ENCODE measurements around the gene ABCG1. TPM values are rescaled to one million over a fixed set of nuclear protein-coding genes. Genes with fewer than 3 reads are reported as not detected.

The ABCG1 gene
- polyA plus RNA-seq, 1 donor from 2014 or later = 14.2 TPM

DNA sequence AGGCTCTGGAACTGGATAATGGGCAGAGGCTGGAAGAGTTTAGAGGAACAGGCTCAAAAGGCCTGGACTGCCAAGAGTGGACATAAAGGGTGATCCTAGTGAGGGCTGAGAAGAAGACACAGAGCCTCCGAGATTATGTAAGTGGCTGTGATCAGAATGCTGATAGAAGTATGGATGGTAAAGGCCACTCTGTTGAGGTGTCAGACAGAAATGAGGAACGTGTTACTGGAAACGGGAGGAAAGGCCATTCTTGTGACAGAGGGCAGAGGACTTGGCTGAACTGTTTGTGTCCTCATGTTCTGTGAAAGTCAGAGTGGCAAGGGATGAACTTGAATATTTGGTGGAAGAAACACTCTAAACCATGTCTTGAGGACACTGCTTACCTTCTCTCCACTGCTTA lies 6.7 kb upstream of the ABCG1 start:
- Histone ChIP-seq H4K20me1 (ENCODE audit: insufficient read depth) (no peaks in the 10 kb centered on the region), H3K27me3 (ENCODE audit: insufficient read depth, low read depth, low read length) (no peaks in the 10 kb centered on the region), H3K36me3 (ENCODE audit: insufficient read depth, low read length) (no peaks in the 10 kb centered on the region), H3K27ac (ENCODE audit: low read length) (no peak overlapping the region), H3K4me3 (ENCODE audit: low read length) (no peak overlapping the region), H3K9ac (ENCODE audit: low read length) (no peak overlapping the region), H2AFZ (ENCODE audit: low read depth, low read length) (no peak overlapping the region), H3K79me2 (replicated peaks; ENCODE audit: insufficient read depth, low read length) (no peaks in the 10 kb centered on the region), H3F3A (ENCODE audit: insufficient read depth, low read length, poor library complexity, severe bottlenecking) (no peaks in the 10 kb centered on the region), H3K4me2 (ENCODE audit: low read length) (no peak overlapping the region), H3K9me3 (ENCODE audit: low read length) (no peaks in the 10 kb centered on the region), H3K9me2 (ENCODE audit: insufficient read depth, low read length) (no peaks in the 10 kb centered on the region)
- TF ChIP-seq POLR2AphosphoS5 (IDR thresholded peaks at IDR 0.05) (no peak), EZH2 (IDR thresholded peaks at IDR 0.05; ENCODE audit: borderline replicate concordance, insufficient read depth, low read length, poor library complexity, severe bottlenecking) (no peak), RAD21 (conservative IDR thresholded peaks at IDR 0.05) (no peak), SMC3 (conservative IDR thresholded peaks at IDR 0.05; ENCODE audit: poor library complexity) (no peak), TAF1 (IDR thresholded peaks at IDR 0.05; ENCODE audit: low read depth) (no peak), EP300 (conservative IDR thresholded peaks at IDR 0.05; ENCODE audit: poor library complexity, severe bottlenecking) (no peak), MXI1 (conservative IDR thresholded peaks at IDR 0.05; ENCODE audit: poor library complexity, severe bottlenecking) (no peak)
- TF ChIP-seq, protein P1, sequence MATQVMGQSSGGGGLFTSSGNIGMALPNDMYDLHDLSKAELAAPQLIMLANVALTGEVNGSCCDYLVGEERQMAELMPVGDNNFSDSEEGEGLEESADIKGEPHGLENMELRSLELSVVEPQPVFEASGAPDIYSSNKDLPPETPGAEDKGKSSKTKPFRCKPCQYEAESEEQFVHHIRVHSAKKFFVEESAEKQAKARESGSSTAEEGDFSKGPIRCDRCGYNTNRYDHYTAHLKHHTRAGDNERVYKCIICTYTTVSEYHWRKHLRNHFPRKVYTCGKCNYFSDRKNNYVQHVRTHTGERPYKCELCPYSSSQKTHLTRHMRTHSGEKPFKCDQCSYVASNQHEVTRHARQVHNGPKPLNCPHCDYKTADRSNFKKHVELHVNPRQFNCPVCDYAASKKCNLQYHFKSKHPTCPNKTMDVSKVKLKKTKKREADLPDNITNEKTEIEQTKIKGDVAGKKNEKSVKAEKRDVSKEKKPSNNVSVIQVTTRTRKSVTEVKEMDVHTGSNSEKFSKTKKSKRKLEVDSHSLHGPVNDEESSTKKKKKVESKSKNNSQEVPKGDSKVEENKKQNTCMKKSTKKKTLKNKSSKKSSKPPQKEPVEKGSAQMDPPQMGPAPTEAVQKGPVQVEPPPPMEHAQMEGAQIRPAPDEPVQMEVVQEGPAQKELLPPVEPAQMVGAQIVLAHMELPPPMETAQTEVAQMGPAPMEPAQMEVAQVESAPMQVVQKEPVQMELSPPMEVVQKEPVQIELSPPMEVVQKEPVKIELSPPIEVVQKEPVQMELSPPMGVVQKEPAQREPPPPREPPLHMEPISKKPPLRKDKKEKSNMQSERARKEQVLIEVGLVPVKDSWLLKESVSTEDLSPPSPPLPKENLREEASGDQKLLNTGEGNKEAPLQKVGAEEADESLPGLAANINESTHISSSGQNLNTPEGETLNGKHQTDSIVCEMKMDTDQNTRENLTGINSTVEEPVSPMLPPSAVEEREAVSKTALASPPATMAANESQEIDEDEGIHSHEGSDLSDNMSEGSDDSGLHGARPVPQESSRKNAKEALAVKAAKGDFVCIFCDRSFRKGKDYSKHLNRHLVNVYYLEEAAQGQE (IDR thresholded peaks at IDR 0.05; ENCODE audit: borderline replicate concordance) = no peak
- TF ChIP-seq, protein P2, sequence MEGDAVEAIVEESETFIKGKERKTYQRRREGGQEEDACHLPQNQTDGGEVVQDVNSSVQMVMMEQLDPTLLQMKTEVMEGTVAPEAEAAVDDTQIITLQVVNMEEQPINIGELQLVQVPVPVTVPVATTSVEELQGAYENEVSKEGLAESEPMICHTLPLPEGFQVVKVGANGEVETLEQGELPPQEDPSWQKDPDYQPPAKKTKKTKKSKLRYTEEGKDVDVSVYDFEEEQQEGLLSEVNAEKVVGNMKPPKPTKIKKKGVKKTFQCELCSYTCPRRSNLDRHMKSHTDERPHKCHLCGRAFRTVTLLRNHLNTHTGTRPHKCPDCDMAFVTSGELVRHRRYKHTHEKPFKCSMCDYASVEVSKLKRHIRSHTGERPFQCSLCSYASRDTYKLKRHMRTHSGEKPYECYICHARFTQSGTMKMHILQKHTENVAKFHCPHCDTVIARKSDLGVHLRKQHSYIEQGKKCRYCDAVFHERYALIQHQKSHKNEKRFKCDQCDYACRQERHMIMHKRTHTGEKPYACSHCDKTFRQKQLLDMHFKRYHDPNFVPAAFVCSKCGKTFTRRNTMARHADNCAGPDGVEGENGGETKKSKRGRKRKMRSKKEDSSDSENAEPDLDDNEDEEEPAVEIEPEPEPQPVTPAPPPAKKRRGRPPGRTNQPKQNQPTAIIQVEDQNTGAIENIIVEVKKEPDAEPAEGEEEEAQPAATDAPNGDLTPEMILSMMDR (IDR thresholded peaks at IDR 0.05; ENCODE audit: poor library complexity, severe bottlenecking) = no peak

DNA sequence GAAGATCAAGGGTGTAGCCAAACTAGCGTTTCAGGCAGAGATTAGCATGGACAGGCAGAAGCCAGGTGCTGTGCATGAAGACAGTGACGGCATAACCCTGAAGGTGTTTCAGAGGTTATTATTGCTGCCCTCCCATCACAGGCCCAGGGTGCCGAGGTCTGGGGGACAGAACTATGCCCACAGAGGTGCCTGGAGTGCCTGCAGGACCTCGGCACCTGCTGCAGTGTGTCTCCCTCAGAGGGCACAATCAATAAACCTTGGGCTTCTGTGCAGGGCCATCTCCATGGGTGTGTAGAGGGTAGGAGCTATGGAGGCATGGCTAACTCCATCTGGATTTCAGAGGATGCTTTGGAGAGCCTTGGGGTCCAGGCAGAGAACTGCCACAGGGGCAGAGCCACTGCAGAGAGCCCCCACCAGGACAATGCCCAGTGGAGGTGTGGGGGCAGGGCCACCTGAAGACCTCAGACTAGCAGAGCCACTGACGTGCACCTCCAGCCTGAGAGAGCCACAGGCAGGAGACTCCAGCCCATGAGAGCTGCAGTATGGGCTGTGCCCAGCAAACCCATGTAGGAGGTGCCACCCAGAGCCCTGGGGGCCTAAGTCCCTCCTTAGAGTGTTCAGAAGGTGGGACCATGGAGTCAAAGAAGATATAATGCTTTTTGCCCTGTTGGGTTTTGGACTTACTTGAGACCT lies 5.7 kb upstream of the ABCG1 start:
- TF ChIP-seq, protein P2 (IDR thresholded peaks at IDR 0.05; ENCODE audit: poor library complexity, severe bottlenecking) = no peak
- TF ChIP-seq POLR2AphosphoS5 (IDR thresholded peaks at IDR 0.05) (no peak), MXI1 (conservative IDR thresholded peaks at IDR 0.05; ENCODE audit: poor library complexity, severe bottlenecking) (no peak), SMC3 (conservative IDR thresholded peaks at IDR 0.05; ENCODE audit: poor library complexity) (no peak), TAF1 (IDR thresholded peaks at IDR 0.05; ENCODE audit: low read depth) (no peak), EZH2 (IDR thresholded peaks at IDR 0.05; ENCODE audit: borderline replicate concordance, insufficient read depth, low read length, poor library complexity, severe bottlenecking) (no peak), RAD21 (conservative IDR thresholded peaks at IDR 0.05) (no peak), EP300 (conservative IDR thresholded peaks at IDR 0.05; ENCODE audit: poor library complexity, severe bottlenecking) (no peak)
- TF ChIP-seq, protein P1 (IDR thresholded peaks at IDR 0.05; ENCODE audit: borderline replicate concordance) = no peak
- H3K4me2 ChIP-seq (ENCODE audit: low read length) = no peak overlapping the region
- H3K4me3 ChIP-seq (ENCODE audit: low read length) = no peak overlapping the region
- H3K36me3 ChIP-seq (ENCODE audit: insufficient read depth, low read length) = no peaks in the 10 kb centered on the region
- no peaks in the 10 kb centered on the region for H3F3A ChIP-seq (ENCODE audit: insufficient read depth, low read length, poor library complexity, severe bottlenecking)
- H4K20me1 ChIP-seq (ENCODE audit: insufficient read depth) = no peaks in the 10 kb centered on the region
- no peaks in the 10 kb centered on the region for H3K9me3 ChIP-seq (ENCODE audit: low read length)
- H3K27me3 ChIP-seq (ENCODE audit: insufficient read depth, low read depth, low read length) = no peaks in the 10 kb centered on the region
- H3K27ac ChIP-seq (ENCODE audit: low read length) = no peak overlapping the region
- no peaks in the 10 kb centered on the region for H3K9me2 ChIP-seq (ENCODE audit: insufficient read depth, low read length)
- H2AFZ ChIP-seq (ENCODE audit: low read depth, low read length) = no peak overlapping the region
- no peak overlapping the region for H3K9ac ChIP-seq (ENCODE audit: low read length)
- H3K79me2 ChIP-seq (replicated peaks; ENCODE audit: insufficient read depth, low read length) = no peaks in the 10 kb centered on the region
